BLaER1 treated with 17β-estradiol and CSF1 and Interleukin-3, amounts not matched to agents 10 nM and 100 nM (cell line): ENCODE data around the gene VPS13D.

Source experiments
- H3K27ac ChIP-seq, 11 experiments: shearing (Covaris generic); formaldehyde crosslinking; 2 replicates each; pipeline ENCODE4 v1.8.1; 2022
- H3K27me3 ChIP-seq, 11 experiments: shearing (Covaris generic); formaldehyde crosslinking; 2 replicates each; pipeline ENCODE4 v1.8.1; 2022
- H3K36me3 ChIP-seq, 11 experiments: shearing (Covaris generic); formaldehyde crosslinking; 2 replicates each; pipeline ENCODE4 v1.8.1; 2022
- H3K4me1 ChIP-seq, 10 experiments: shearing (Covaris generic); formaldehyde crosslinking; 2 replicates each; pipeline ENCODE4 v1.8.1; 2022
- H3K4me2 ChIP-seq, 11 experiments: shearing (Covaris generic); formaldehyde crosslinking; 2 replicates each; pipeline ENCODE4 v1.8.1; 2022
- H3K4me3 ChIP-seq, 10 experiments: shearing (Covaris generic); formaldehyde crosslinking; 2 replicates each; pipeline ENCODE4 v1.8.1; 2022
- H3K9ac ChIP-seq, 11 experiments: shearing (Covaris generic); formaldehyde crosslinking; 2 replicates each; pipeline ENCODE4 v1.8.1; 2022
- H3K9me3 ChIP-seq, 11 experiments: shearing (Covaris generic); formaldehyde crosslinking; replicated peaks in 1 of 11; 2 replicates each; pipeline ENCODE4 v1.8.1; 2022
- H4K20me1 ChIP-seq, 11 experiments: shearing (Covaris generic); formaldehyde crosslinking; 2 replicates each; pipeline ENCODE4 v1.8.1; 2022
- Cebpa-rat ChIP-seq, 11 experiments: shearing (Covaris generic); IDR thresholded peaks; 2 replicates each; pipeline ENCODE4 v1.8.1; 2022

VPS13D gene

GRCh38 chr1:12552951-12553921, 323.4 kb downstream of the VPS13D start:
- H3K4me1 ChIP-seq = peaks cover 15 to 48% (median 37%) of the 10 kb centered on the region in 10 experiments
- H3K27me3 ChIP-seq = no peaks in the 10 kb centered on the region
- H4K20me1 ChIP-seq = no peaks in the 10 kb centered on the region; a peak in 1 of 22 replicates
- TF ChIP-seq Cebpa-rat (IDR thresholded peaks at IDR 0.05) = no peak
- H3K9ac ChIP-seq = no peak overlapping the region
- no peak overlapping the region for H3K27ac ChIP-seq
- no peaks in the 10 kb centered on the region for H3K36me3 ChIP-seq
- no peak overlapping the region for H3K4me3 ChIP-seq
- peaks cover 0 to 12% (median 8%) of the 10 kb centered on the region in 11 experiments; a peak in 11 of 22 replicates for H3K9me3 ChIP-seq
- no peak overlapping the region for H3K4me2 ChIP-seq

DNA sequence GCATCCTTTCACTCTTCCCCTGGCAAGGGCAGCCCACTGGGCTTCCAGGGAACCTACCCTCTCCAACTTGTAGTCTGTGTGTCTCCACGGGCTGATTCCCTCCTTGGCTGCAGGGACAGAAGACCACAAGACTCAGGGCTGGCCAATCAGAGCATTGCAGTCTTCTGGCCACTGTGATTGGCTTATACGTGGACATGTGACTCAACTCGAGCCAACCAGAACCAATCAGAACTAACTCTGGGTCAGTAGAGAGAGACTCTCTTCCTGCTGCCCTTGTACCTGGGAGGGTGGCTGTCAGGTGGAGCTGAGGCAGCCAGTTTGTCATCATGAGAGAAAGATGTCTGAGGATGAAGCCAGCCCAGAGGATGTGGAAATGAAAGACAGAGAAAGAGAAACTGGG, 324.1 kb downstream of the VPS13D start:
- Histone ChIP-seq H3K4me3 (no peak overlapping the region), H4K20me1 (no peaks in the 10 kb centered on the region), H3K9ac (no peak overlapping the region), H3K4me2 (no peak overlapping the region), H3K36me3 (no peaks in the 10 kb centered on the region), H3K27me3 (no peaks in the 10 kb centered on the region), H3K4me1 (peaks cover 15 to 46% (median 36%) of the 10 kb centered on the region in 10 experiments), H3K27ac (no peak overlapping the region), H3K9me3 (peaks cover 0 to 16% (median 8%) of the 10 kb centered on the region in 11 experiments; a peak in 11 of 22 replicates)
- TF ChIP-seq Cebpa-rat (IDR thresholded peaks at IDR 0.05) = no peak

DNA sequence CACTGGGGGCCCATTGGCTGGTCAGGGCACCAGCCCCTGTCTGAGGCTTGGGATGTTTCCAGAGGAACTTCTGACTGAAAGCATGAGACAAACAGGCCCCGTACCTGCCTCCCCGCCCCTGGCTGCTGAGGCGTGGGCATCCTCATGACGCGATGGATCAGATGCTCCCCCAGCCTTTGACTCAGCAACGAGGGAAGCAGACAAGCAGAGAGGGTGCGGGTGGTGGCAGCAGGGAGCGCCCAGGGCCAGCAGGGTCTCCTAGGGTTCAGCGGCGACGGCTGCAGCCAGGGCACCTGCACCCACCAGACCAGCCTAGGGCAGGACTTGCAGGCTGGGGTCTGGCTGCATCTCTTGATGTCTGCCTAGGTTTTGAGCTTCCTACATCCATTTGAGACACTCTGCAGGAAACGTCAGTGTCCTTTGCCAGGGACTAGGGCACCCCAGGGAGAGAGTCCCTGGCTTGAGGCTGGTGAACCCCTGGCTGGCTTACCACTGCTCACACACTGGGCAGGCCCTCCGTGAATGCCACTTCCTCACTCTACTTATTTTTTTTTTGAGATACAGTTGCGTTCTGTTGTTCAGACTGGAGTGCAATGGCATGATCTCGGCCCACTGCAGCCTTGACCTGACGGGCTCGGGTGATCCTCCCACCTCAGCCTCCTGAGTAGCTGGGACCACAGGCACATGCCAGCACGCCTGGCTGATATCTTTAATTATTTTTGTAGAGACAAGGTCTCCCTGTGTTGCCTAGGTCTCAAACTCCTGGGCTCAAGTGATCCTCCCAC, 324.9 kb downstream of the VPS13D start:
- Histone ChIP-seq H3K9me3 (peaks cover 0 to 16% (median 8%) of the 10 kb centered on the region in 11 experiments; a peak in 11 of 22 replicates), H3K4me3 (no peak overlapping the region), H3K27ac (no peak overlapping the region), H3K27me3 (no peaks in the 10 kb centered on the region), H3K4me1 (peaks cover 9 to 42% (median 36%) of the 10 kb centered on the region in 10 experiments), H3K4me2 (no peak overlapping the region; a peak in 1 of 22 replicates), H3K36me3 (no peaks in the 10 kb centered on the region), H4K20me1 (no peaks in the 10 kb centered on the region), H3K9ac (no peak overlapping the region)
- TF ChIP-seq Cebpa-rat (IDR thresholded peaks at IDR 0.05) = no peak

- H3K4me3 ChIP-seq = no peak overlapping the region
- H3K36me3 ChIP-seq = no peaks in the 10 kb centered on the region
- no peak overlapping the region for H3K9ac ChIP-seq
- no peaks in the 10 kb centered on the region for H4K20me1 ChIP-seq
- H3K27ac ChIP-seq = no peak overlapping the region
- peaks cover 6 to 42% (median 35%) of the 10 kb centered on the region in 10 experiments for H3K4me1 ChIP-seq
- no peak overlapping the region for H3K4me2 ChIP-seq
- H3K9me3 ChIP-seq = peaks cover 0 to 16% (median 8%) of the 10 kb centered on the region in 11 experiments; a peak in 11 of 22 replicates
- peak in 2 of 11 experiments; percentile 41 to 66; a peak in 3 of 22 replicates for TF ChIP-seq Cebpa-rat (IDR thresholded peaks at IDR 0.05)
- no peaks in the 10 kb centered on the region for H3K27me3 ChIP-seq
Measured at GRCh38 chr1:12555411-12556367, 325.9 kb downstream of the VPS13D start.

GRCh38 chr1:12556368-12556930, 326.6 kb downstream of the VPS13D start:
- H4K20me1 ChIP-seq = no peaks in the 10 kb centered on the region
- TF ChIP-seq Cebpa-rat (IDR thresholded peaks at IDR 0.05) = no peak
- H3K9ac ChIP-seq = peak overlapping the region in 7 of 11 experiments; percentile 7 to 61 (median 24); a peak in 7 of 22 replicates
- H3K4me1 ChIP-seq = peaks cover 6 to 48% (median 41%) of the 10 kb centered on the region in 10 experiments
- peak overlapping the region in 8 of 11 experiments; percentile 23 to 68 (median 54); a peak in 14 of 22 replicates for H3K27ac ChIP-seq
- H3K36me3 ChIP-seq = no peaks in the 10 kb centered on the region
- H3K4me3 ChIP-seq = no peak overlapping the region
- peak overlapping the region; percentile 41 to 77 (median 68) for H3K4me2 ChIP-seq
- H3K9me3 ChIP-seq = peaks cover 0 to 19% (median 9%) of the 10 kb centered on the region in 11 experiments; a peak in 15 of 22 replicates
- H3K27me3 ChIP-seq = no peaks in the 10 kb centered on the region

- no peaks in the 10 kb centered on the region for H3K27me3 ChIP-seq
- H3K4me3 ChIP-seq = no peak overlapping the region
- peaks cover 6 to 48% (median 40%) of the 10 kb centered on the region in 10 experiments for H3K4me1 ChIP-seq
- peak overlapping the region in 7 of 11 experiments; percentile 7 to 61 (median 24); a peak in 6 of 22 replicates for H3K9ac ChIP-seq
- 0 out of 22 replicates have a peak, but pooled peaks of 1 of the 11 experiments have one; percentile 6 for TF ChIP-seq Cebpa-rat (IDR thresholded peaks at IDR 0.05)
- no peaks in the 10 kb centered on the region for H4K20me1 ChIP-seq
- peaks cover 5 to 27% (median 17%) of the 10 kb centered on the region in 11 experiments for H3K9me3 ChIP-seq
- H3K36me3 ChIP-seq = no peaks in the 10 kb centered on the region
- peak overlapping the region in 8 of 11 experiments; percentile 23 to 68 (median 54); a peak in 14 of 22 replicates for H3K27ac ChIP-seq
- peak overlapping the region; percentile 41 to 77 (median 68) for H3K4me2 ChIP-seq
Measured at GRCh38 chr1:12556957-12557935, 327.4 kb downstream of the VPS13D start.

DNA sequence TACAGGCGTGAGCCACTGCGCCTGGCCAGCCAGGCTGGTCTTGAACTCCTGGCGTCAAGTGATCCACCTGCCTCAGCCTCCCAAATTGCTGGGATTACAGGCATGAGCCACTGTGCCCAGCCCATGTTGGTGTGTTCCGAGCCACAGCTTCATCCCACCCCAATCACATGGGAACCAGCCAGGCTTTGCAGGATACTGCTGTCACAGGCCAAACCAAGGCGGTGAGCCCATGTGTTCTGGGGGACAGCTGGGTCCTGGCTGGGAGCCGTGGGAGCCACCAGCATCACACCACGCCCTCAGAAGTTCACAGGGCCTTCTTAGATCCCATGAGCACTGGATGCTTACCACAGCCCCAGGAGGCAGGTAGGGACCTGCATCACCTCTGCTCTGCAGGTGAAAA, 331.3 kb downstream of the VPS13D start:
- H3K36me3 ChIP-seq = peaks cover 0 to 13% (median 7%) of the 10 kb centered on the region in 11 experiments; a peak in 7 of 22 replicates
- no peak overlapping the region for H3K27ac ChIP-seq
- no peak for TF ChIP-seq Cebpa-rat (IDR thresholded peaks at IDR 0.05)
- peak overlapping the region in 6 of 11 experiments; percentile 33 to 64 (median 56); a peak in 7 of 22 replicates for H3K4me2 ChIP-seq
- peaks cover 6 to 44% (median 36%) of the 10 kb centered on the region in 10 experiments for H3K4me1 ChIP-seq
- no peaks in the 10 kb centered on the region for H4K20me1 ChIP-seq
- H3K4me3 ChIP-seq = no peak overlapping the region
- H3K27me3 ChIP-seq = no peaks in the 10 kb centered on the region
- peaks cover 37 to 58% (median 47%) of the 10 kb centered on the region in 11 experiments for H3K9me3 ChIP-seq
- H3K9ac ChIP-seq = no peak overlapping the region
